ENCODE data around the gene CDC14A. TPM values are rescaled to one million over a fixed set of nuclear protein-coding genes. Genes with fewer than 3 reads are reported as not detected.

The CDC14A gene
- total and polyA plus RNA-seq, 9 donors: 3.8 to 6.6 (median 4.6) TPM

- H3K27ac ChIP-seq (ENCODE audit: low read length): no peak overlapping the region
- H3K27me3 ChIP-seq (ENCODE audit: control insufficient read depth, insufficient read depth, low read length): no peaks in the 10 kb centered on the region
- H3K4me3 ChIP-seq (ENCODE audit: low read length): no peak overlapping the region
- peaks cover 5% of the 10 kb centered on the region for H3K9me3 ChIP-seq (replicated peaks; ENCODE audit: control insufficient read depth, low read depth, low read length)
- no peaks in the 10 kb centered on the region for H3K4me1 ChIP-seq (ENCODE audit: control insufficient read depth, insufficient read depth, low read length)
- DNase-seq: no peak
- H3K36me3 ChIP-seq (ENCODE audit: control insufficient read depth, insufficient read depth, low read length): no peaks in the 10 kb centered on the region
Observed at GRCh38 chr1:100557606-100557953, 205.3 kb downstream of the CDC14A start.

GRCh38 chr1:100565533-100565932 is 213.2 kb downstream of the CDC14A start:
- Histone ChIP-seq H3K27ac (ENCODE audit: low read length) (no peak overlapping the region), H3K4me1 (ENCODE audit: control insufficient read depth, insufficient read depth, low read length) (no peaks in the 10 kb centered on the region), H3K27me3 (ENCODE audit: control insufficient read depth, insufficient read depth, low read length) (no peaks in the 10 kb centered on the region), H3K9me3 (replicated peaks; ENCODE audit: control insufficient read depth, low read depth, low read length) (no peaks in the 10 kb centered on the region), H3K4me3 (ENCODE audit: low read length) (no peak overlapping the region), H3K36me3 (ENCODE audit: control insufficient read depth, insufficient read depth, low read length) (no peaks in the 10 kb centered on the region)
- DNase-seq: no peak
- WGBS (ENCODE audit: insufficient coverage): 43% methylated on average over 1 of the region's 3 CpGs

DNA sequence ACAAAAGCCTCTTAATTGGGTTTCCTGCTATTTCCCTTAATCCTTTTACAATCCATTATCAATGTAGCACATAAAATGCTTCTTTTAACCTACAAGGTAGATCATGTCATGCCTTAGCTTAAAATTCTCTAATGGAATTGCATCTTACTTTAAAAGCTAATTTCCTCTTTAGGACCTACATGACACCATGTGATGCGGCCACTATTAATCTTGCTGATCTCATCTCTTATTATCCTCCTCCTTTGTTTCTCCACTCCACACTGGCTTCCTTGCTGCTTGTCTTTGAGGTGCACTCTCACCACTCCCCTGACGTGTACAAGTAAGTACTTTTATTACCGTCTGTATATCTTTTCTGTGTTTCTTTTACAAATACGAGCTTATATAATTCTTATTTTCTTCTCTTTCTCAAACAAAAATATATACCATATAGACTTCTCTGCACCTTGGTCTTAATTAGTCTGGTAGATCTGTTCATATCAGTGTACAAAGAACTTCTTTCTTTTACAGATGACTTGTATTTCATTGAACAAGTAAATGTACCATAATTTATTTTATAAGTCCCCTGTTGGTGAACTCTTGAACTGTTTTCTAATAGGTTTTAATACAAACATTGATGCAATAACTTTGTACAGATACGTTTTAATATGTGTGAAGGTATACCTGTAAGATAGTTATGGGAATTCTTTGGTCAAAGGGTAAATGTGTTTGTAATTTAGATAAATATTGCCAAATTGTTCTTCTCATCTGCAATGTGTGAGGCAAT is 213.8 kb downstream of the CDC14A start:
- no peak overlapping the region for H3K4me3 ChIP-seq (ENCODE audit: low read length)
- H3K4me1 ChIP-seq (ENCODE audit: control insufficient read depth, insufficient read depth, low read length): no peaks in the 10 kb centered on the region
- no peaks in the 10 kb centered on the region for H3K36me3 ChIP-seq (ENCODE audit: control insufficient read depth, insufficient read depth, low read length)
- no peaks in the 10 kb centered on the region for H3K9me3 ChIP-seq (replicated peaks; ENCODE audit: control insufficient read depth, low read depth, low read length)
- H3K27ac ChIP-seq (ENCODE audit: low read length): no peak overlapping the region
- no peak for DNase-seq
- no peaks in the 10 kb centered on the region for H3K27me3 ChIP-seq (ENCODE audit: control insufficient read depth, insufficient read depth, low read length)
- WGBS (ENCODE audit: insufficient coverage): 33% methylated on average over 1 of the region's 5 CpGs

DNA sequence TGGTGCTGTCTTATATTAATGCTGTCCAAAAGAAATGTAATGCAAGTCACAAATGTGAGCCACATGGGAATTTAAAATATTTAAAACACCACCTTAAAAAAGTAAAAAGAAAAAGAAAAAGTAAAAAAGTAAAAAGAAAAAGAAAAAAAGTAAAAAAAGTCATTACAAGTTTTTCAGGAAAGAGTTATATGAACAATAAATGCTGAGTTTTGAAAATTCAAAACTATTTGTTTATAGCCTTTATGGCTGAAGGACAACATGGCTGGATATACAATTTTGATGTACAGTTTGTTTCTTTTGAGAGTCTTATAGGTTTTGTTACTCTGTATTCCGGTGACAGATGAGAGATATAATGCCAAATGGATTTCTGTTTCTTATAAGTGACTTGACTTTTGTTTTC is 214.8 kb downstream of the CDC14A start:
- DNase-seq: no peak
- no CpG with 5 or more reads among the region's 1 CpG for WGBS (ENCODE audit: insufficient coverage)

More for the DNA sequence above, 214.8 kb downstream of the CDC14A start:
- Histone ChIP-seq H3K4me1 (ENCODE audit: control insufficient read depth, insufficient read depth, low read length) (no peaks in the 10 kb centered on the region), H3K4me3 (ENCODE audit: low read length) (no peak overlapping the region), H3K9me3 (replicated peaks; ENCODE audit: control insufficient read depth, low read depth, low read length) (no peaks in the 10 kb centered on the region), H3K27ac (ENCODE audit: low read length) (no peak overlapping the region), H3K27me3 (ENCODE audit: control insufficient read depth, insufficient read depth, low read length) (no peaks in the 10 kb centered on the region), H3K36me3 (ENCODE audit: control insufficient read depth, insufficient read depth, low read length) (no peaks in the 10 kb centered on the region)

Other genes with a start within 250 kb of the CDC14A start
- gene SASS6, start 219.6 kb upstream of the CDC14A start, total RNA-seq: 3.4 TPM
- 1 to 10 TPM; 3.1 to 5.0 (median 3.9) TPM for gene SASS6, start 219.6 kb upstream of the CDC14A start, polyA plus RNA-seq (ENCODE audit: insufficient read depth in 1 of 8, insufficient read length in 8 of 8, low replicate concordance in 1 of 8)
- 15.3 TPM for gene TRMT13, start 219.3 kb upstream of the CDC14A start, total RNA-seq
- 10 to 100 TPM; 16.9 to 29.2 (median 20.1) TPM for gene TRMT13, start 219.3 kb upstream of the CDC14A start, polyA plus RNA-seq (ENCODE audit: insufficient read depth in 1 of 8, insufficient read length in 8 of 8, low replicate concordance in 1 of 8)
- gene LRRC39, start 174.2 kb upstream of the CDC14A start, total RNA-seq: 183 TPM
- gene LRRC39, start 174.2 kb upstream of the CDC14A start, polyA plus RNA-seq (ENCODE audit: insufficient read depth in 1 of 8, insufficient read length in 8 of 8, low replicate concordance in 1 of 8): 100 to 1,000 TPM; 127 to 229 (median 173) TPM
- gene DBT, start 102.7 kb upstream of the CDC14A start, total RNA-seq: 8.4 TPM
- gene DBT, start 102.7 kb upstream of the CDC14A start, polyA plus RNA-seq (ENCODE audit: insufficient read depth in 1 of 8, insufficient read length in 8 of 8, low replicate concordance in 1 of 8): 10 to 100 TPM in 3 of 8 donors, 1 to 10 TPM in 5; 5.8 to 10.9 (median 9.1) TPM
- gene RTCA, start 86.3 kb upstream of the CDC14A start, total RNA-seq: 25.0 TPM
- 10 to 100 TPM; 27.1 to 31.2 (median 29.0) TPM for gene RTCA, start 86.3 kb upstream of the CDC14A start, polyA plus RNA-seq (ENCODE audit: insufficient read depth in 1 of 8, insufficient read length in 8 of 8, low replicate concordance in 1 of 8)
- gene GPR88, start 185.6 kb downstream of the CDC14A start, total RNA-seq: under 0.01 TPM
- gene GPR88, start 185.6 kb downstream of the CDC14A start, polyA plus RNA-seq (ENCODE audit: insufficient read depth in 1 of 8, insufficient read length in 8 of 8, low replicate concordance in 1 of 8): under 1 TPM; 0.07 to 0.28 (median 0.19) TPM

Data from muscle of leg (tissue), 11 donors.